ENCODE results near the gene LY6G6F.

LY6G6F gene, protein sequence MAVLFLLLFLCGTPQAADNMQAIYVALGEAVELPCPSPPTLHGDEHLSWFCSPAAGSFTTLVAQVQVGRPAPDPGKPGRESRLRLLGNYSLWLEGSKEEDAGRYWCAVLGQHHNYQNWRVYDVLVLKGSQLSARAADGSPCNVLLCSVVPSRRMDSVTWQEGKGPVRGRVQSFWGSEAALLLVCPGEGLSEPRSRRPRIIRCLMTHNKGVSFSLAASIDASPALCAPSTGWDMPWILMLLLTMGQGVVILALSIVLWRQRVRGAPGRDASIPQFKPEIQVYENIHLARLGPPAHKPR

DNA sequence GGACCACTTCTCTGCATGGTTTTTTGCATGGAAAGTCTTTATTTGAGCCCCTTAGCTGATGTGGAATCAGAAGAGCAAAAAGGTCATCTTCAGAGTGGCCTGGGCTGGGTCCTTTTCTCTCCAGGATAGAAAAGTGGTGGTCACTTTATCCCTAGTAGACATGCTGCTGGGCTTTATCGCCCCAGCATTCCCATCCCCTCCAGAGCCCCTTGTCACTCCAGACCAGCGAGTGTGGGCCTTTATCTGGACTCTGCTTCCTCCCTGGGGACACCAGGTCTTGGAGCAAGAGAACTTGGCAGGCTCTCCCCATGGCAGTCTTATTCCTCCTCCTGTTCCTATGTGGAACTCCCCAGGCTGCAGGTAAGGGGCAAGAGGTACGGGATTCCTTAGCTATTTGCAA lies at the start of gene LY6G6F:
Gene LY6G6F, plus strand, starts transcription at position 268 of the 400 bp plus-strand sequence. Its CDS starts 41 bp downstream, at position 309.
- no peak for DNase-seq (ENCODE audit: low read depth in 2 of 2)

DNA sequence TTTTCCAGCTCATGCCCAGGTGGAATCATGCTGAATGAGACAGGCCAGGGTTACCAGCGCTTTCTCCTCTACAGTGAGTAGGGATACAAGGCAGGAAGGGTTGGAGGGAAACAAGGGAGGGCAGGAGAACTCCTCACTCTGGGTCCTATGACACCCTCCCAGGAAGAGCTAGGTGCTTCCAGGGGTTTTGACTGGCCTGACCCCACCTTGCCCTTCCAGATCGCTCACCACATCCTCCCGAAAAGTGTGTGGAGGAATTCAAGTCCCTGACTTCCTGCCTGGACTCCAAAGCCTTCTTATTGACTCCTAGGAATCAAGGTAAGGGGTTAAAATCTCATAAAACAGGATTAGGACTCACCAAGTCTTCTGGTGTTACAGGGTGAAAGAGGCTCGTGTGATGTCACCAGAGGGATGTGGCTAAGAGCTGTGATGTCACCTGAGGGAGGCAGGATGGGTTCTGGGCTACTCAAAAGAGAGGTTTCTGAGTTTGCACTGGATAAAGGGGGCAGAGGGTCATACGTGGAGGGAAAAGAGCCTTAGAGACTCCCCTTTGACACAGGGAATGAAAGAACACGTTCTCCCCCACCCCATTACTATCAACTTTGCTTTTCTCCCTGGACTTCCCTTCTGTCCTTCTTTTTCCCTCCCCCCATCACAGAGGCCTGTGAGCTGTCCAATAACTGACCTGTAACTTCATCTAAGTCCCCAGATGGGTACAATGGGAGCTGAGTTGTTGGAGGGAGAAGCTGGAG lies 49.1 kb upstream of the LY6G6F start:
- no peak for DNase-seq (ENCODE audit: low read depth in 2 of 2)

DNA sequence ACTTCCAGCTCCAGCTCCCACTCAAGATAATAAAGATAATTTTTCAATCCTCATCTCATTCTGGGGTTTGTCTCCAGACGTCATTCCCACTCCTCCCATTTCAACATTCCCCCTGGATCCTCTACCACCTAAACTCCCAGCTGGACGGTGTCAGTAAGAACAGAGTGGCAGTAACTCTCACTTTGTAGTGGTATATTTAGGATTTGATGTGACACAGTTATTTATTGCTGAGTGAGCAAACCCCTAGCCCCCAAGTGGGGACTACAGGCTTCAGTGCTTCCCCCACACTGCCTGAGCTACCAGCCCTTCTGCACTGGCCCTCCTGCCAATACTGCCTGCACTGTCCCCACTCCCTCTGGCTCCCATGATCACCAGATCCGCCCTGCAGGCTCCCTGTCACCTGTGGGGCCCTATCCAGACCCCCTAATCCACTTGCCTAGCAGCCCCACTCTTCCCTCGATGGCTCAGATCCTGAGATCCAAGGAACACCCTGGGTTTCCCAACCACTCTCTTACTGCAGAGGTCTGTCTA lies 48.4 kb upstream of the LY6G6F start:
- DNase-seq (ENCODE audit: low read depth in 2 of 2) = no peak

DNA sequence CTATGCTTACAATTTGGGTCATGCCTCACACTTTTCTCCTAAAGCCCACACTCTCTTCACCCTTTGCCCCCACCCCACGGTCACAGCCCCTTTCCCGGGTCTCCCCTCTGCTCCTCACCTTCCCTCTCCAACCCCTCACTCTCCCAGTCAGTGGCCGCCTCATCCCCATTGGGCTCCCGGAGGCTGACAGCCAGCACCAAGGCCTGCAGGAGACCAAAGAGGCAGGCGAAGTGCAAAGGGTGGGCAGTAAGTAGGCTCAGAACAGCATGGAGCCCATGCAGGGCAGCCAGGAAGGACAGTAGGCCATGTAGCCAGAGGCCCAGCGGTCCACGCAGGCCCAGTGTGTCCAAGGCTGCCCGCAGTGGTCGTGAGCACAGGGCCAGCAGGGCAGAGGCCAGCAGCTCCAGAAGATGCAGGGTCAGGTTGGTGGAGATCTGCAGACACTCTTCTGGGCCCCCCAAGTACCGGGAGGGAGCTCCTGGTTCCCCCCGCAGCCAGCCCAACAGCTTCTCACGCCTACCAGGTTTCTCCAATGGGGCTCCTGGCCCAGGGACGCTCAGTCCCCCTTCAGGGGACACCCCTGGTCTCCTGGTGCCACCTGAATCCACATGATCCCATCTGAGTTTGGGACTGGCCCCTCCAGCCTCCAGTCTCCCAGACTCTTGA lies 47.5 kb upstream of the LY6G6F start:
- no peak for DNase-seq (ENCODE audit: low read depth in 2 of 2)

DNA sequence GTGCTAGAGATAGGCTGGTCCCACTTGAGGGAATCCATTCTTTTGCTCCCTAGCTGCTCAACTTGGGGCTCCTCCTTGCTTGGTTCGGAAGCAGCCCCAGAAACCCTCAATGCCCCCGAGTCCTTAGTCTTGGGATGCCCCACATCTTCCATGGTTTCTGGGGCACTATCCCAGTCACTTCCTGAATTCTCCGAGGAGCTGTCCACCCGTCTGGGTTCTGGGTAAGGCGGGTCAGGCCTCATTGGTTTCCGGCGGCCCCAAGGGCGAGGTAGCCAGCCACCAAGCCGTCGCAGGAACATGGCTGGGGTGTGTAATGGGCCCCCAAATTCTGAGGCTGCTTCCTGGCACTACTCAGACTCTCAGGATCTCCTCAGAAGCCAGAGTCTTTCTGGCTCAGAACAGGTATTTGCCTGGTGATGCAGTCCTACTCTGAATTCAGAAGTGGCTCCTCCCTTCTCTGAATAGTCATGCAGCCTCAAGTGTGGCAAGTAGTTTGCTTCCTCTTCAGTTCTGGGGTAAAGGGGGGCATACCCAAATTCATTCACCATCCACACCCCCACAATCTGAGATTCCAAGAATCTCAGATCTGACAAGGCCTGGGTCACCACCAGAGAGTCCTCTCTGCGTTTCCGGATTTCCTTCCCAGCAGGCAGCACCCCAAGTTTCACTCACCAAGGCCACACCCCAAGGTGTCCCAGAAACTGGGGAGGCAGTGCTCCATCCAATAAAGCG lies 46.9 kb upstream of the LY6G6F start:
- DNase-seq (ENCODE audit: low read depth in 2 of 2) = peak in 1 of 2 donors; percentile 9

DNA sequence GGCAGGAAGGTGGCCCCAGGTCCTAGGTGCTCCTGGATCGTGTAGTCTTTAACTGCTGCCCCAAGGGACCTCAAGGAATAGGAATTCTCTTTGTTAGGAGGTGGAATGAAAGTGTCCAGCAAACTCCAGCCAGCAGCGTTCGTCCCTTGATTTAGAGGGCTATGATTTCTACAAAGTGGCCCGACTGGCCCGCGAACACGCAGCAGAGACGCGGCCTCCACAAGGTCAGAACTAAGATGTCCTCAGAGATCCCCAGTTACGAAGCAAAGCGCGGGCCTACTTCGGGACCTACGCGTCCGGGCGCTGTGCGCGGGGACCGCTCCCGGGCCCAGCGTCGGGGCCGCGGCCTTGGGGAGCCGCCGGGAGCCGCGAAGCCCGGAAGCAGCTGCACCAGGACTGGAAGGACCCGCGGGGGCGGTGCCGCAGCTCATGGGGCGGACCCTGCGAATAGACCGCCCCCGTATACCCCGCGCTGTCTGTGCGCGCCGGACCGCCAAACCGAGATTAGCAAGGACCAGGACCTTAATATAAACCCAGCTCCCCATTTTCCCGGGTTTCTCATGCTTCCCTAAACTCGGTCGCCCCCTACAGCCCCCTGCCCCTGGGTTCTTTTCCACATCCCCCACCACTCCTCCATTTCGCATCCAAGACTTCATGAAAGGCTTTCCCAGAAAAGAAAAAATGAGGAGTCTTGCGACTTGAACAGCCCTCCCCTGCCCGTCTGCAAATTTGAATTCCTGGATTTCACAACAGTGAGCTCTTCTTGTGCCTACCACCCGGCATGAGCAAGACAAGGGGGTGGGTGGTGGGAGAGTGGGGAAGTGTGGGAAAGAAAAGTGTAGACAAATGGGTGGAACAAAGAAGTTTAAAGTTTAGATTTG lies 46.0 kb upstream of the LY6G6F start, which contains the start of gene C6orf47:
Gene C6orf47, minus strand, starts transcription at position 398 of the 881 bp plus-strand sequence. CDS start 831 bp downstream, outside the sequence.
- DNase-seq (ENCODE audit: low read depth in 2 of 2) = peak in 1 of 2 donors; percentile 46

DNA sequence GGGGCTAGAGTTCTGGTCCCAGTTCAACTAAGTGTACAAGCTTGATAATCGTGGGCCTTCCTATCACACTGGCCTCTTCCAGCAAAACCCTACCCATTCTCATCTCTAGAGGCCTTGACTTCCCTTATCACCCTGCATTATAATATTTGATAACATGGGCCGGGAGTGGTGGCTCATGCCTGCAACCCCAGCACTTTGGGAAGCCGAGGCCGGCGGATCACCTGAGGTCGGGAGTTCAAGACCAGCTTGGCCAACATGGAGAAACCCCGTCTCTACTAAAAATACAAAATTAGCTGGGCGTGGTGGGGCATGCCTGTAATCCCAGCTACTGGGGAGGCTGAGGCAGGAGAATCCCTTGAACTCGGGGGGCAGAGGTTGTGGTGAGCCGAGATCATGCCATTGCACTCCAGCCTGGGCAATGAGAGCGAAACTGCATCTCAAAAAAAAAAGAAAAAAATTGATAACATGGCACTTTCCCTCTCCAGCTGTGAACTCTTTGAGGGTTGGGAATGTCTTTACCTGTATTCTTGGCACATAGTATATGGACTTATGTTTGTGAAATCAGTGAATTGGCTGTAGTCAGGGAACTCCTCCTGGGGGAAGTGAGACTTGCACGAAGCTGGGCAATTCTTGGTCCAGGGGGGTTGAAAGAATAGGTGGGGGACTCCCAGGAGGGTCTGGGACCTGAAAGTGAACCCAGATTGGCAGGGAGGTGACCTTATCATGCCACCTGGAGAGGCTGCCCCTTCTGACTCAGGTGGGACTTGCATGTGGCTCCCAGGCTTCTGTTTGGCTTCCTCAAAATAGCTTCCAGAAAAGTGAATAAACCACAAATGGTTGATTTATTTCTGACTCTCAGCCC lies 45.2 kb upstream of the LY6G6F start:
- no peak for DNase-seq (ENCODE audit: low read depth in 2 of 2)

DNA sequence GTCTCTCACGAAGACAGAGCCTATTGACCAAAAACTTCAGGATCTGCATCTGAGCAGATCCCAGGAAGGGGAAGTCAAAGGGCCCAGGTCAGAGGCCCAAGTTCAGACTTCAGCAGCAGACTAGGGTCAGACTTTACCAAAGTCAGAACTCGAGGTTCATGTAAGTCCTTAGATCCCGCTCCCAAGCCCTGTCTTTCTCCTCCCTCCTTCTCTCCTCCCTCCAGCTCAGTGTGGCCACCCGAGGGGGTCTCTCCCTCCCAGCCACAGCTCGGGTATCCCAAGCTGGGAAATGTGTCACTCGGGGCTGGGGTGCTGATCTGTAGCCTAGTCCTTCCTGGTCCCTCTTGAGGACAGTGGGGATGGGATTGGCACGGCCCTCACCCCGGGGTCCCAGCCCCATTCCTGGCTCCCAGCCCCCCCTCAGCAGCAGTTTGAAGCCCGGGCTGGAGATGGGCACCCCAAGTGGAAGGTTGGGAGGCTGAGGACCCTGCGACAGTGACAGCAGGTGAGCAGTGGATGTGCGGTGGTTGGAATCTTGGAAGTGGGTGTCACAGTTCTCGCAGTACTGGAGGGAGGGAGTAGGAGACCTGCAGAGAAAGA lies 44.4 kb upstream of the LY6G6F start:
- DNase-seq (ENCODE audit: low read depth in 2 of 2) = no peak

DNA sequence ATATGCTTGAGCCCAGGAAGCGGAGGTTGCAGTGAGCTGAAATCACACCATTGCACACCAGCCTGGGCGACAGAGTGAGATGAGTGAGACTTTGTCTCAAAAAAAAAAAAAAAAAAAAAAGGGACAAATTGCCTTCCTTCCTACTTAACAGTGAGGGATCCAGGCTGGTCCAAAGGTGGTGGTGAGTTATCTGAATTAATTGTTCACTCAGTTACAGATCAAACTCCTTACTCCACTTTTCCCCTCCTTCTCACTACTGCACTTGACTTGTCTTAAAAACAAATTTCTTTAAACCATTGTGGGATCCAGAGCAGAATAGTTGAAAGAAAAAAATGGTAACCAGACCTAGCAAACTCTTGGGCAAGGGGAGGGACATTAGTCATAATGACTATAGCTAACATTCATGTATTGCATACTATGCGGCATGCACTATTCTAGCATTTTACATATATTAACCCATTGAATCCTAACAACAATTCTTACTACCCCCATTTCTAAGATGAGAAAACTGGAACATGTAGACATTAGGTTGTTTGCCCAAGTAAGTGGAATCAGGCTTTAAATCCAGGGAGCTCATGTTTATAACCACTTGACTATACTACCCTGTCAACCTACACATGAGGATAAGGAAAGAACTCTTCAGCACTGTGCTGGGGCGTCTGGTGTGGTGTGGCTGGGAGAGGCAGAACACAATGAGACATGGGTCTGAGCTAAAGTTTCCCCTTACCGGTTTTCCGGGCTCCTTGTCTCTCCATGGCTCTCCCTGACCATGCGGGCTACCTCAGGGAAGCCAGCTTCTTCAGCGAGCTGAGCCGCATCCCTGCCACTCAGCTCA lies 43.3 kb upstream of the LY6G6F start:
- DNase-seq (ENCODE audit: low read depth in 2 of 2) = no peak

DNA sequence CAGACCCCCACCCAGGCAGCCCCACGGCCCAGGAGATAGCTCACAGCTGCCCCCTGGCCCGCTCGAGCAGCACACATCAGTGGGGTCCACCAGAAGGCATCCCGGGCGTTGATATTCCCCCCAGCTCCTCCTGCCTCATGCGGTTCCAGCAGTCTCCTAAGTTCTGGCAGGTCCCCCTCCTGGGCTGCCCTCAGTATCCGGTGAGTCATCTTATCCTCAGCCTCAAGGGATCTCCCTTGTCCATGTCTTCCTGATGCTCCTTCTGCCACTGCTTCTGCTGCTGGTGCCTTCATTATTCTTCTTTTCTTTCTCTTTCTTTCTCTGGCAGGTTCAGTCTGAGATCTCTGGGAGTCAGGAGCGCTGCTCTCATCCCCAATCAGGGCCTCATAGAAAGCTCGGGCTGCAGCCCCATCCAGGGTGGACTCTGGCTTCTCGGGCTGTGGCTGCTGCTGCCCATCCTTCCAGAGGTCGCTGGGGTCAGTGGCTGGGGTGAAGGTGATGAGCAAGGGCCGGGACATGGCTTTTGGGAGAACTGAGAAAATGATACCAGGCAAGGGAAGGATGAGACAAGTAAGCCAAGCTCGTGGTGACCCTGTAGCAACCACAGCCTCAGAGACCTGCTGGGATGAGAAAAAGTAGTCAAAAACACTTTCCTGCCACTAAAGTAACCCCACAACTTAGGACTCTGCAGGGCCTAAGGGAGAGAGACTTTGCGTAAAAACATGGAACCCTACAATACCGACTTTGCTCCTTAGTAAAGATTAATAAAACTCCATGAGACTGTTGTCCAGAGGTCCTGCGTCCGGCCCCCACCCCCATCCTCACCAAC lies 42.5 kb upstream of the LY6G6F start:
- no peak for DNase-seq (ENCODE audit: low read depth in 2 of 2)

DNA sequence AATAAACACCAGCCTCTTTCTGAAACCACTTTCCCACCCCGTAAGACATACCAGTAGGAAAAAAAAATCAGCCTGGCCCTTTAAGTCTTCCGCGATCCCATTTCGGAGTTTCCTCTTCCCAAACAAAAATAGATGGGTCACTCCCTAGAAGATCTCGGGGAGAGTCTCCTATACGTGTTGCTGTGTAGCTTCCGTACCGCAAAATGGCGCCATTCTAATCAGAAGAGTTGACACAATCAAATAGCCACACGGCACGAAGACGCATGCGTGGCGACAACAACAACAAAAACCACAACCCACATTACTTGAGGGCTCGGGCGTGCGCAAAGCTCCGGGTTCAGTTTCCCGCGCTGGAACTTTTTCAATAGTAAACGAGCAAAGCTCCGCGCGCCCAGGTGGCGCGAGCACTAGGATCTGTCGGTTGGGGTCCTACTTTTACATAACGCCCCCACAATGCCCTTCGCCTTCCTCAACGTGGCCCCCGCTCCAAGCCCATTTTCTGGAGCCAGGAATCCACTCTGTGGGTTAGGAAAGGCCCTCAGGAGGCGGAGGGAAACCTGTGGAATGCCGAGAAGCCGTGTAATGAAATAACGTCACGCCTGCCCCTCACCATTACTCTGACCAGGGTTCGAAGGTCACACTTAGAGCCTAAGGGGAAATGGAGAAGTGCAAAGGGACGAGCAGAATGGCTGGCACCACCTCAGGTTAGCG lies 41.7 kb upstream of the LY6G6F start, which contains the start of gene GPANK1:
Gene GPANK1, minus strand, starts transcription at position 208 of the 711 bp plus-strand sequence. CDS start 519 bp downstream, outside the sequence.
- DNase-seq (ENCODE audit: low read depth in 2 of 2) = peak; percentile 72 to 81

DNA sequence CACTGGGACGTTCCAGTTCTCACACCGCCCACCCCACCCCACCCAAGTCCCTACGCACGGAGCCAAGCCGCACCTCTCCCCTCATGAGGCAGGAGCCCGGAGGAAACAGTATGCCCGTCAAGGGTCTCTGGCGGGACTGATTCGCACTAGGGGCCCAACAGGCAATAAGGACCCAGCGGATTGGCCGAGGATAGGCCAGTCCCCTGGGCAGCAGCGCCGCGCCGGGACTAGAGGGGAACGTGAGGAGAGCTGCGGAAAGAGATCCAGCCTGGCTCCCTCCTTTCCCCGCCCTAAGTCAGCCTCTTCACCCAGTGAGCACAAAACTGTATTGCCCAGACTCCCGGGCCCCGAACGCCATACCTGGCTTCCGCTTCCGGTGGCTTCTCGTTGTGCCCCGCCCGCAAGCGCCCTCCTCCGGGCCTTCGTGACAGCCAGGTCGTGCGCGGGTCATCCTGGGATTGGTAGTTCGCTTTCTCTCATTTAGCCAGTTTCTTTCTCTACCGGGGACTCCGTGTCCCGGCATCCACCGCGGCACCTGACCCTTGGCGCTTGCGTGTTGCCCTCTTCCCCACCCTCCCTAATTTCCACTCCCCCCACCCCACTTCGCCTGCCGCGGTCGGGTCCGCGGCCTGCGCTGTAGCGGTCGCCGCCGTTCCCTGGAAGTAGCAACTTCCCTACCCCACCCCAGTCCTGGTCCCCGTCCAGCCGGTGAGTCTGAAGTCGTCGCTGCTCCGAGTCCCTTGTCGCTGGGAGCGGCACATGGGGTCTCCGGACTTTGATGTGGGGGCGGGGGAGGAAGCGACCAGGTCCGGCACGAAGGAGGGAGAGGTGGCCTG lies 40.9 kb upstream of the LY6G6F start, which contains the start of gene CSNK2B:
Gene CSNK2B, plus strand, starts transcription at position 580 of the 836 bp plus-strand sequence. CDS start 752 bp downstream, outside the sequence.
- peak; percentile 95 to 98 for DNase-seq (ENCODE audit: low read depth in 2 of 2)

DNA sequence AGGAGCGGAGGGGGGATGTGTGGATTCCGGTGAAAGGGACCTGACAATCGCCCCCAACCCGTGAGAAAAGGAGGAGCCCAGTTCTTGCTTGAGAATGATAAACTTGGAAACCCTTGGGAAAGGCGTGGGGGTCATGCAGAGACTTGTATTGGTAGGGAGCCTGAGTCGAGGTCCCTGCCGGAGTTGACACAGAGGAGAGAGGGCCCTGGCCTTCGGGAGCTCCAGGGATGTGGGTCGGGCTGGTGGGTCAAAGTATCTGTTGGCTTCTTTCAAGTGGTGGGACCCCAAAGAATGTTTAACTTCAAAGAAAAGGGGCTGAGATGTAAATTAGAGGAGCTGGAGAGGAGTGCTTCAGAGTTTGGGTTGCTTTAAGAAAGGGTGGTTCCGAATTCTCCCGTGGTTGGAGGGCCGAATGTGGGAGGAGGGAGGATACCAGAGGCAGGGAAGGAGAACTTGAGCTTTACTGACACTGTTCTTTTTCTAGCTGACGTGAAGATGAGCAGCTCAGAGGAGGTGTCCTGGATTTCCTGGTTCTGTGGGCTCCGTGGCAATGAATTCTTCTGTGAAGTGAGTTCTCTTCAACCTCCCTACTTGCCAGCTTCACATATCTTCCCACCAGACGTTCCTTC lies 40.2 kb upstream of the LY6G6F start:
- no peak for DNase-seq (ENCODE audit: low read depth in 2 of 2)

DNA sequence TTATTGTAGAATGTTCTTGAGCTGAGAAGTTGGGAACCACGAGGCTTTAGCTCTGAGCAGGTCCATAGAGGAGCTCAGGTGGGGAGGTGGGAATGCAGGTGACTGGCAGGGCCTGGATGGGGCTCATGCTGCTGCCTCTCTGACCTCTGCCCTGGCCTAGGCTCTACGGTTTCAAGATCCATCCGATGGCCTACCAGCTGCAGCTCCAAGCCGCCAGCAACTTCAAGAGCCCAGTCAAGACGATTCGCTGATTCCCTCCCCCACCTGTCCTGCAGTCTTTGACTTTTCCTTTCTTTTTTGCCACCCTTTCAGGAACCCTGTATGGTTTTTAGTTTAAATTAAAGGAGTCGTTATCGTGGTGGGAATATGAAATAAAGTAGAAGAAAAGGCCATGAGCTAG lies 37.0 kb upstream of the LY6G6F start, which contains the start of gene LY6G5B:
Gene LY6G5B, plus strand, starts transcription at position 301 of the 400 bp plus-strand sequence. CDS start 975 bp downstream, outside the sequence.
- no peak for DNase-seq (ENCODE audit: low read depth in 2 of 2)
